ENCODE measurements around the gene FYN.

GRCh38 chr6:111810294-111811131 is 62.7 kb downstream of the FYN start:
- TF ChIP-seq CTCF (conservative IDR thresholded peaks at IDR 0.05; ENCODE audit: low read depth, low read length) (no peak), EZH2 (IDR thresholded peaks at IDR 0.05; ENCODE audit: borderline replicate concordance, low read depth, low read length, poor library complexity, severe bottlenecking) (no peak)
